ENCODE data around the gene ANKRD36C.
"Not testable (repeated sequence)": the region's sequence is repeated elsewhere in the genome, so short reads cannot be mapped to it uniquely, and the experiment has no call there.

DNA sequence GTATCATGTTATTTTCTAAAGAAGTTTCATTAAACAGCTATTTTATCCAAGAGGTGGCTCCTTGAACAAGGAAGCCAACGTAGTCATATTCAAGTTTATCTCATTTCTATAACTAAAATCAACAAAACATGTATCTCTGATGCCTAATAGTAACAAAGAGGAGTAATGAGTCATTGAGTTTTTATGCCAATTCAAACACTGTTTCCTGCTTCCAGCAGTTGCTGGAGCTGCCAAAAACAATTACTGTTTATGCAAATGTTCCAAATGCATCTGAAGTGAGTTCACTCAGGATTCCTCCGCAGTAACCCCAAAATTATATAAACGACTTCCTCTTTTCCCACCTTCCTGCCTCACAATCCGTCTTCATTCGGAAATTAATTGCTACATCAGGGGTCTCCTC lies 80.2 kb downstream of the ANKRD36C start:
- TF ChIP-seq ZNF274 (IDR thresholded peaks at IDR 0.05; ENCODE audit: low read depth, low read length); YY1 (IDR thresholded peaks at IDR 0.05; ENCODE audit: insufficient read depth, insufficient read length): not testable (repeated sequence)
